ENCODE data around the gene AASDH. TPM values are rescaled to one million over a fixed set of nuclear protein-coding genes. Genes with fewer than 3 reads are reported as not detected.

The AASDH gene, protein sequence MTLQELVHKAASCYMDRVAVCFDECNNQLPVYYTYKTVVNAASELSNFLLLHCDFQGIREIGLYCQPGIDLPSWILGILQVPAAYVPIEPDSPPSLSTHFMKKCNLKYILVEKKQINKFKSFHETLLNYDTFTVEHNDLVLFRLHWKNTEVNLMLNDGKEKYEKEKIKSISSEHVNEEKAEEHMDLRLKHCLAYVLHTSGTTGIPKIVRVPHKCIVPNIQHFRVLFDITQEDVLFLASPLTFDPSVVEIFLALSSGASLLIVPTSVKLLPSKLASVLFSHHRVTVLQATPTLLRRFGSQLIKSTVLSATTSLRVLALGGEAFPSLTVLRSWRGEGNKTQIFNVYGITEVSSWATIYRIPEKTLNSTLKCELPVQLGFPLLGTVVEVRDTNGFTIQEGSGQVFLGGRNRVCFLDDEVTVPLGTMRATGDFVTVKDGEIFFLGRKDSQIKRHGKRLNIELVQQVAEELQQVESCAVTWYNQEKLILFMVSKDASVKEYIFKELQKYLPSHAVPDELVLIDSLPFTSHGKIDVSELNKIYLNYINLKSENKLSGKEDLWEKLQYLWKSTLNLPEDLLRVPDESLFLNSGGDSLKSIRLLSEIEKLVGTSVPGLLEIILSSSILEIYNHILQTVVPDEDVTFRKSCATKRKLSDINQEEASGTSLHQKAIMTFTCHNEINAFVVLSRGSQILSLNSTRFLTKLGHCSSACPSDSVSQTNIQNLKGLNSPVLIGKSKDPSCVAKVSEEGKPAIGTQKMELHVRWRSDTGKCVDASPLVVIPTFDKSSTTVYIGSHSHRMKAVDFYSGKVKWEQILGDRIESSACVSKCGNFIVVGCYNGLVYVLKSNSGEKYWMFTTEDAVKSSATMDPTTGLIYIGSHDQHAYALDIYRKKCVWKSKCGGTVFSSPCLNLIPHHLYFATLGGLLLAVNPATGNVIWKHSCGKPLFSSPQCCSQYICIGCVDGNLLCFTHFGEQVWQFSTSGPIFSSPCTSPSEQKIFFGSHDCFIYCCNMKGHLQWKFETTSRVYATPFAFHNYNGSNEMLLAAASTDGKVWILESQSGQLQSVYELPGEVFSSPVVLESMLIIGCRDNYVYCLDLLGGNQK
- 10 to 100 TPM in 5 of 7 donors, 1 to 10 TPM in 2; 7.2 to 16.7 (median 11.0) TPM for total RNA-seq
- 1 to 10 TPM; 5.0 to 8.0 TPM for polyA plus RNA-seq
- long read RNA-seq, donor 1, partial matches to known transcripts, result 3 of 4 reads
- long read RNA-seq, donor 1, other reads (novel, unspliced or antisense), result 1 of 4 reads
- long read RNA-seq, donor 2, partial matches to known transcripts, result 11 of 15 reads
- long read RNA-seq, donor 2, other reads (novel, unspliced or antisense), result 0 of 15 reads
- long read RNA-seq, donor 3, transcript AASDH-201 (15 exons, 3,590 nt), result major isoform, 5 of 16 reads
- long read RNA-seq, donor 3, partial matches to known transcripts, result 1 of 16 reads
- long read RNA-seq, donor 3, other reads (novel, unspliced or antisense), result 7 of 16 reads

DNA sequence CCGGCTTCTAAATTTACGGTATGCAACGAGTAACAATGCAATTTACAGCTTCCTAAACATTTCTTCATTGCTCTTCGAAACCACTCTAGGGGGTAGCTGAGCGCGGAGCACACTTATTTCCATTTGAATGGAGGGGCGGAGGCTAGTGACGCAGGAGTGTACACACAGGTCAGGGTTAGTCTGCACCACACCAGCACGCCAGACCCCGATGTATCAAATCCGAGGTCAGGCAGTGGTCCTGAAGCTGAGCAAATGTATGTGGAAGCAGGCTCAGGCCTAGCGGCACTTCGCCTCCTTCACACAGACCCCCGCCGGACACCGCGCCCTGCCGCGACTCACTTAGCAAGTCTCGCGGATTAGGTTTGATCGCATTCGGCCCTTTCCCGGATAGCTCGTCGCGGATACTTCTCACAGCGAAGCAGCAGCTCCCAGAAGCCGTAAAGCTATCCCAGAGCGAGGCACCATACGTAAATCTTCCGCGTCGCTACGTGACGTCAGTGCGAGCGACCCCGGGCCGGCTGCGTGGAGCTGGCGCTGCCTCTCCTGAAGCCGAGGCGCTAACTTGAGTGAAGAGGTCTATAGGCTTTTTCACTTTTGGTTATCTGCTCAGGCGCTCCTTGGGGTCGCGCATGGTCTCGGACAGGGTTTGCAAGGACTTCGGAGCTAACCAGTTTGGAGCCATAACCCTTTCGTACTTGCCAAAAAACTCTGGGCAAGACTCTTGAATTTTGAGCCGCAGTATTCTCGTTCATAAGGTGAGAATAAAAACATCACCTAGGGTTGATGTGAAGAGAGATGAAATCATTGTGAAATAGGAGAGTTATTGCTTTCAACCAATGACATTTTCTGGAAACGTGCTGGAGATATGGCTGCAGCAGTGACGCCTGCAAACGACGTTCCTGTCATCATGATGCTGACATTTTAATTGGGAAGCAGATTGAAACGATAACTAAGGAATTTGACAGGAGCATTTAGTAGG is at the start of gene AASDH:
Gene AASDH, minus strand, starts transcription at position 469 of the 979 bp plus-strand sequence. CDS start 3,192 bp downstream, outside the sequence.
- DNase-seq, result peak; percentile 88 to 97 (median 93)
- TF ChIP-seq POLR2A (IDR thresholded peaks at IDR 0.05), result peak; percentile 87
- no peak for TF ChIP-seq EP300 (IDR thresholded peaks at IDR 0.05)
- peaks cover 2% of the 10 kb centered on the region for H3K4me1 ChIP-seq (ENCODE audit: insufficient read depth)
- intact Hi-C loops (cut with DNase I), result no loop called here
- 0 to 1% (median 0%) methylated on average over 57 of the region's 57 CpGs for WGBS, 3 donors
- peak within 1 kb of the TSS; percentile 85 to 87 for H3K27ac ChIP-seq
- H3K4me3 ChIP-seq, result peak within 1 kb of the TSS; percentile 43
- no peaks in the 10 kb centered on the region for H3K9me3 ChIP-seq
- H3K27me3 ChIP-seq, result no peaks in the 10 kb centered on the region
- H3K36me3 ChIP-seq, result no peaks in the 10 kb centered on the region

DNA sequence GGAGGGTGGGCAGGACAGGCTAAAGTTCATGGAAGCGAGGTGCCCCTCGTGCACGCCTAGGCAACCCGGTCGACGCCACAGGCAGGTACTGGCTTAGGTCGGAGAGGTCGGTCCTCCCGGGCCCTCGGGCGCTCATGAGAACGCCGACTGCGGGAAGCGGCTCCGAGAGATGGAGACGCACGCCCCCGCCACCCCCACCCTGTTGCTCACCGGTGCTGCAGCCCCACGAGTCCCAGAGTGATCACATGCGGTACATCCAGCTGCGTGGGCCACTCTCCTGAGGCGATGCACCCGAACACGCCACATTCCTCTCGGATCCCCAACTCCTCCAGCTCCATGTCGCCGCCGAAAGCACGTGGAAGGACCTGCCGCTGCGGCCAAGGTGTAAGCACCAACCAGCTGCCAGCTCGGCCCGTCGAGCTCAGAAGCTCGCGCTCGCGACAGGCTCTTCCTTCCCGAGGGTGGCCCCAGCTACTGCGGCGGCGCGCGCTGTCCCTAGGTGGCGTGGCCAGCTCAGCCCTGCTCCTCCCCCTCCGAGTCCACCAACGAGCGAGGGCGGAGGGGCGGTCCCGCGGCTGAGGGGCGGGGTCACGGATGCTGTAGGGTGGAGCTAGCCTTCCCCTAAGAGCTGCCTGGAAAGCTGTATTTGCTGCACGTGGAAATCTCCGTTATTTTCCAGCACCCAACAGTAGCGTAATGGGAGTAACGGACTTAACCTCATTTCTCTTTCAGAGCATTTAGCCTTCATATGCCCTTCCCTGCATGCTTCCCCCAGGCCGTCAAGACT is 48.0 kb upstream of the AASDH start, which contains the start of gene PPAT:
Gene PPAT, minus strand, starts transcription at position 476 of the 787 bp plus-strand sequence. Its CDS starts 138 bp downstream, at position 338.
- Histone ChIP-seq H3K4me1 (ENCODE audit: insufficient read depth) (peaks cover 5% of the 10 kb centered on the region), H3K36me3 (no peaks in the 10 kb centered on the region), H3K4me3 (peak within 1 kb of the TSS; percentile 84), H3K9me3 (no peaks in the 10 kb centered on the region), H3K27me3 (no peaks in the 10 kb centered on the region), H3K27ac (peak within 1 kb of the TSS; percentile 6 to 93)
- TF ChIP-seq POLR2A (IDR thresholded peaks at IDR 0.05), result peak; percentile 74
- no peak for TF ChIP-seq EP300 (IDR thresholded peaks at IDR 0.05)
- TF ChIP-seq, protein P1, sequence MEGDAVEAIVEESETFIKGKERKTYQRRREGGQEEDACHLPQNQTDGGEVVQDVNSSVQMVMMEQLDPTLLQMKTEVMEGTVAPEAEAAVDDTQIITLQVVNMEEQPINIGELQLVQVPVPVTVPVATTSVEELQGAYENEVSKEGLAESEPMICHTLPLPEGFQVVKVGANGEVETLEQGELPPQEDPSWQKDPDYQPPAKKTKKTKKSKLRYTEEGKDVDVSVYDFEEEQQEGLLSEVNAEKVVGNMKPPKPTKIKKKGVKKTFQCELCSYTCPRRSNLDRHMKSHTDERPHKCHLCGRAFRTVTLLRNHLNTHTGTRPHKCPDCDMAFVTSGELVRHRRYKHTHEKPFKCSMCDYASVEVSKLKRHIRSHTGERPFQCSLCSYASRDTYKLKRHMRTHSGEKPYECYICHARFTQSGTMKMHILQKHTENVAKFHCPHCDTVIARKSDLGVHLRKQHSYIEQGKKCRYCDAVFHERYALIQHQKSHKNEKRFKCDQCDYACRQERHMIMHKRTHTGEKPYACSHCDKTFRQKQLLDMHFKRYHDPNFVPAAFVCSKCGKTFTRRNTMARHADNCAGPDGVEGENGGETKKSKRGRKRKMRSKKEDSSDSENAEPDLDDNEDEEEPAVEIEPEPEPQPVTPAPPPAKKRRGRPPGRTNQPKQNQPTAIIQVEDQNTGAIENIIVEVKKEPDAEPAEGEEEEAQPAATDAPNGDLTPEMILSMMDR (IDR thresholded peaks at IDR 0.05), result peak; percentile 48 to 72 (median 67)
- DNase-seq, result peak; percentile 96 to 98 (median 98)
- 0 to 1% (median 0%) methylated on average over 53 to 61 of the region's 61 CpGs for WGBS, 3 donors
- intact Hi-C loops (cut with DNase I), result no loop called here

DNA sequence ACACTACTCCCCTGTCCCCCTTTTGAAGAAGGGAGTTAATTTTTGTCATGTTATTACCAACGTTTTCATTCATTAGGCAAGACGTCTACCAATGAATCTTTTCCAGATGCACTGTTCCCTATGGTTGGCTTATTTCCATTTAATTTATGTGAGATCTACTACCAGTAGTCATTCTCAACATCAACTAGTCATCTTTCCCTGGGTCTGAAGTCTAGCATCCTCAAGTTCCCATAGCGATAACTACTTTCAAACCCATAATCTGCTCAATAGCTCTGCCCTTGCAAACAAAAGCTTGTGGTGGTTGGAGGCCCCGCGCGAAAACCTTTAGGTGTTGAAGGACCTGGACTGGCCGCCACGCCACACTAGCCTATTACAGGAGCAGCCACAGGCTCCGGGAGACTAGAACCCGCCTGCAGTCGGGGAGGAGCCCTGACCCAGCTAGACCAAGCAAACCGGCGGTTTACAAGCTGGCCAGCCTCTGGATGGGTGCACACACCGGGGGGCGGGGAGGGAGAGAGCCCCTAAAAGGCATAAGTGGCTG is 47.4 kb upstream of the AASDH start:
- H3K4me3 ChIP-seq, result peak overlapping the region; percentile 84
- intact Hi-C loops (cut with DNase I), result no loop called here
- H3K27ac ChIP-seq, result peak overlapping the region in 1 of 2 donors; percentile 93
- DNase-seq, result peak in 1 of 5 donors; percentile 40
- H3K36me3 ChIP-seq, result no peaks in the 10 kb centered on the region
- H3K27me3 ChIP-seq, result no peaks in the 10 kb centered on the region
- H3K9me3 ChIP-seq, result no peaks in the 10 kb centered on the region
- WGBS, 3 donors, result 1 to 2% (median 1%) methylated on average over 15 of the region's 15 CpGs
- H3K4me1 ChIP-seq (ENCODE audit: insufficient read depth), result peaks cover 3% of the 10 kb centered on the region
- TF ChIP-seq, protein P1 (IDR thresholded peaks at IDR 0.05), result no peak
- TF ChIP-seq EP300 (IDR thresholded peaks at IDR 0.05) (no peak), POLR2A (IDR thresholded peaks at IDR 0.05) (no peak)
